SW 1271 (cell line): ENCODE data around the gene ZNF808.
"Not testable (repeated sequence)": the region's sequence is repeated elsewhere in the genome, so short reads cannot be mapped to it uniquely, and the experiment has no call there.

Experiments used
- DNase-seq, 2 experiments: peaks; one replicate each; lab custom pipeline; 2025; lab: John Stamatoyannopoulos, UW

ZNF808 gene

GRCh38 chr19:52535771-52536447 is 8.4 kb downstream of the ZNF808 start:
- no peak for DNase-seq

DNA sequence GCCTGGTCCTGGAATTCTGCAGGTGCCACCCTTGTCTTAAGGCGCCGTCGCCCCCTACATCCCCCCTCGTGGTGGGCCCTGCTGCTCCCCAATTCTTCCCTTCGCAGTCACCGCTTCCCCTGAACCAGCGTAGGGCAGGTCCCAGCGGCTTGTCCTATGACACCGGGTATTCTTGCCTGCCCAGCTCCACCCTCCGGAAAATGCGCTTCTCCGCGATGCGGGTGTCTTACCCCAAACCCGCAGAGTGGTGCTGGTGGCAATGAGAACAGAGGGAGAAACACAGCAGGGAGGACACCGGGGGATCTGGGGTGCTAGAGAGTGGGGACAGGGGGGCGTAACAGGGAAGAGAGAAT is 9.0 kb downstream of the ZNF808 start:
- DNase-seq, result no peak

DNA sequence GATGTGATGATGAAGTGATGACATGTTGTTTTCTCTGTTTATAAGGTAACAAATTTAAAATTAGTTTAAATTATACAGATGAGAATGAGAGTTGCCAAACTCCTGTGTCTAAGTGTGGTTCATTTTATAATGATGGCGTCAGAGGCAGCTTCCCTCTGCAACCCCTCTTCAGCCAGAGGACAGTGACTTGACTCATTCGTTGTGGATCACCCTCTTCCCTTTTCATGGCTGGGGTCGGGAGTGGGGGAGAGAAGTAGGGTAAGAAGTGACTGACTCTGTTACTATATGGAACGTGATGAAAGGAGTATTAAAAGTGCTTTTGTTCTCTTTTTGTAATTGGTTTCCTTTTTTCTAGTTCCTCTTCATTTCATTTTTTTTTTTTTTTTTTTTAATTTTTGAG is 11.3 kb downstream of the ZNF808 start:
- DNase-seq, result not testable (repeated sequence)

DNA sequence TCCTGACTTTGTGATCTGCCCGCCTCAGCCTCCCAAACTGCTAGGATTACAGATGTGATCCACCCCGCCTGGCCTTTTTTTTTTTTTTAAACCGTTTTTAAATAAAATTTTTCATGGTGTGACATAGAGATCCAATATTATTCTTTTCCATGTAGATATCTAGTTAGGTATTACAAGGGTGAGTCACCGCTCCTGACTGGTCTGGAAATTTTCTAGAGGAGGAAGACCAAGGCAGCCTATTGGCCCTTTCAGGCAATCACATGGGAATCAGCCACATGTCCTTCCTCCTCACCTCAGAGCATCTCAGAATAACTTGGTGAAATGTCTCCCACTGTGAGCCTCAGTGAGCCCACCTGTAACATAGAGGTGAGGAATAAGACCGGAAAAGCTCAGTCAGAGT is 13.7 kb downstream of the ZNF808 start:
- DNase-seq, result not testable (repeated sequence)

DNA sequence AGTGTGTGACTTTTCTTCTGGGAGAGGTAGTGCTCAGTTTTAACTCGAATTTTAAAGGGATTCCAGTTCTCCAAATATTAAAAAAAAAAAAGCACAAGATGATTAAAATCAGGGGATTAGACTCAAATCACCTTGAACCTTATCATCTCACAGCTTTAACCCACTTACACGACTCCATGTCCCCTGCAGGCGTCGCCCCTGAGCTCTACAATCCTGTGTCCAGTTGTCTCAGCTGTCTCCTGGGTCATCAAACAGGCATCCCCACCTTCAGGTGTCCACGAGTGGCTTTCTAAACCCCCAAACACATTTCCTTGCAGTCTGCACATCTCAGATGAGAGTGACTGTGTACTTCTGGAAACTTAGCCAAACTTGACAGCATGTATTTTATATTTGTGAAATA is 14.1 kb downstream of the ZNF808 start:
- no peak for DNase-seq

DNA sequence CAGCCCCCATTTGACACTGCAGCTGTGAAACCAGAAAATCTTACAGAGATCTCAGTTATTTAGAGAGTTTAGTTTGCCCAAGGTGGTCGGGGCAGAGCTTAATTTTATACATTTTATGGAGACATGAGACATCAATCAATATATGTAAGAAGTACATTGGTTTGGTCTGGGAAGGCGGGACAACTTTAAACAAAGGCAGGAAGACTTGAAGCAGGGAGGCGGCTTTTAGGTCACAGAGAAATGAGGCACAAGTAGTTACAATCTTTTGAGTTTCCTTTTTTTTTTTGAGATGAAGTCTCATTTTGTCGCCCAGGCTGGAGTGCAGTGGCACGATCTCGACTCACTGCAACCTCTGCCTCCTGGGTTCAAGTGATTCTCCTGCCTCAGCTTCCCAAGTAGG is 15.1 kb downstream of the ZNF808 start:
- not testable (repeated sequence) for DNase-seq

- DNase-seq, result no peak
These were observed 15.7 kb downstream of the ZNF808 start for GRCh38 chr19:52542984-52543664.

DNA sequence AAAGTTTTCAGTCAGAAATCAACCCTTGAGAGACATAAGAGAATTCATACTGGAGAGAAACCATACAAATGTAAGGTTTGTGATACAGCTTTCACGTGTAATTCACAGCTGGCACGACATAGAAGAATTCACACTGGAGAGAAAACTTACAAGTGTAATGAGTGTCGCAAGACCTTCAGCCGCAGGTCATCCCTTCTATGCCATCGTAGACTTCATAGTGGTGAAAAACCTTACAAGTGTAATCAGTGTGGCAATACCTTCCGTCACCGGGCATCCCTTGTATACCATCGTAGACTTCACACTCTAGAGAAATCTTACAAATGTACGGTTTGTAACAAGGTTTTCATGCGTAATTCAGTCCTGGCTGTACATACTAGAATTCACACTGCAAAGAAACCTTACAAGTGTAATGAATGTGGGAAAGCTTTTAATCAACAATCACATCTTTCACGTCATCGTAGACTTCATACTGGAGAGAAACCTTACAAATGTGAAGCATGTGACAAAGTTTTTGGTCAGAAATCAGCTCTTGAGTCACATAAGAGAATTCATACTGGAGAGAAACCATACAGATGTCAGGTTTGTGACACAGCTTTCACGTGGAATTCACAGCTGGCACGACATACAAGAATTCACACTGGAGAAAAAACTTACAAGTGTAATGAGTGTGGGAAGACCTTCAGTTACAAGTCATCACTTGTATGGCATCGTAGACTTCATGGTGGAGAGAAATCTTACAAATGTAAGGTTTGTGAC is 26.9 kb downstream of the ZNF808 start:
- DNase-seq, result no peak

DNA sequence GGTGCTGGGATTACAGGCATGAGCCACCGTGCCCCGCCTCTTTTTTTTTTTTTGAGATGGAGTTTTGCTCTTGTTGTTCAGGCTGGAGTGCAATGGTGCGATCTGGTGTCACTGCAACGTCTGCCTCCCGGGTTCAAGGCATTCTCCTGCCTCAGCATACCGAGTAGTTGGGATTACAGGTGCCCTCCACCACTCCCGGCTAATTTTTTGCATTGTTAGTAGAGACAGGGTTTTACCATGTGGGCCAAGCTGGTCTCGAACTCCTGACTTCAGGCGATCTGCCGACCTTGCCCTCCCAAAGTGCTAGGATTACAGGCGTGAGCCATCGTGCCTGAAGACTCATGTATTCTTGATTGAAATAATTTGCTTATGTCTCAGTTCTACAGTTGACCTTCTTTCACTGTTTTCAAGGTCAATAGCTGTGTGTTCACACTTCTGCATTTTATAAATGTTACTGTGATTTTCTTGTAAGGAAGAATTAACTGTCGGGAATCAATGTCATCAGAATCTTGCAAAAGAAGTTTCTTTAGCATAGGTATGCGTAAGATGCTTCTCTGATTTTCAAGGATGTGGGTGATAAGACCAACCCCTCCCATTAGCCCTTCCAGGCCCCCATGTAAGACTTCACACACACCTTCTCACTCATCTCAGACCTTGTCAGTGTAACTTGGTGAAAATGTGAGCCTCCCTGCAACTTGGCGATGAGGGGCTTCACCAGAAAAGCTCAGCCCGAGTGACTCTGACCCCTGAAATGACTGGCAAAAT is 29.9 kb downstream of the ZNF808 start:
- no peak for DNase-seq

DNA sequence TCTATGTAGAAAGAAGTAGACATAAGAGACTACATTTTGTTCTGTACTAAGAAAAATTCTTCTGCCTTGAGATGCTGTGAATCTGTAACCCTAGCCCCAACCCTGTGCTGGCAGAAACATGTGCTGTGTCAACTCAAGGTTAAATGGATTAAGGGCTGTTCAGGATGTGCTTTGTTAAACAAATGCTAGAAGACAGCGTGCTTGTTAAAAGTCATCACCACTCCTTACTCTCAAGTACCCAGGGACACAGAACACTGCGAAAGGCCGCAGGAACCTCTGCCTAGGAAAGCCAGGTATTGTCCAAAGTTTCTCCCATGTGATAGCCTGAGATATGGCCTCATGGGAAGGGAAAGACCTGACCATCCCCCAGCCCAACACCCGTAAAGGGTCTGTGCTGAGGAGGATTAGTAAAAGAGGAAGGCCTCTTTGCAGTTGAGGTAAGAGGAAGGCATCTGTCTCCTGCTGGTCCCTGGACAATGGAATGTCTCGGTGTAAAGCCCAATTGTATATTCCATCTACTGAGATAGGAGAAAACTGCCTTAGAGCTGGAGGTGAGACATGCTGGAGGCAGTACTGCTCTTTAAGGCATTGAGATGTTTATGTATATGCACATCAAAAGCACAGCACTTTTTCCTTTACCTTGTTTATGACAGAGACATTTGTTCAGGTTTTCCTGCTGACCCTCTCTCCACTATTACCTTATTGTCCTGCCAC is 31.4 kb downstream of the ZNF808 start:
- DNase-seq, result not testable (repeated sequence)

GRCh38 chr19:52561611-52562010 is 34.1 kb downstream of the ZNF808 start:
- not testable (repeated sequence) for DNase-seq

DNA sequence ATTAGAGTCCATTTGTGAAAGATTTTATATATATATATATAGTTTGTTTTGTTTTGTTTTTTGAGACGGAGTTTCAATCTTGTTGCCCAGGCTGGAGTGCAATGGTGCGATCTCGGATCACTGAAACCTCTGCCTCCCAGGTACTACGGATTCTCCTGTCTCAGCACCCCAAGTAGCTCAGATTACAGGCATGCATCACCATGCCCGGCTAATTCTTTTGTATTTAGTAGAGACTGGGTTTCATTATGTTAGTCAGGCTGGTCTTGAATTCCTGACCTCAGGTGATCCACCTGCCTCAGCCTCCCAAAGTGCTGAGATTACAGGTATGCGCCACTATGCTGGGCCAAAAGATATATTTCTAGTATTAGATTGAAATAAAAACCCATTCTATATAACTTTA is 38.7 kb downstream of the ZNF808 start:
- no peak for DNase-seq

GRCh38 chr19:52566588-52566987 is 39.1 kb downstream of the ZNF808 start:
- DNase-seq, result peak; percentile 9 to 27

DNA sequence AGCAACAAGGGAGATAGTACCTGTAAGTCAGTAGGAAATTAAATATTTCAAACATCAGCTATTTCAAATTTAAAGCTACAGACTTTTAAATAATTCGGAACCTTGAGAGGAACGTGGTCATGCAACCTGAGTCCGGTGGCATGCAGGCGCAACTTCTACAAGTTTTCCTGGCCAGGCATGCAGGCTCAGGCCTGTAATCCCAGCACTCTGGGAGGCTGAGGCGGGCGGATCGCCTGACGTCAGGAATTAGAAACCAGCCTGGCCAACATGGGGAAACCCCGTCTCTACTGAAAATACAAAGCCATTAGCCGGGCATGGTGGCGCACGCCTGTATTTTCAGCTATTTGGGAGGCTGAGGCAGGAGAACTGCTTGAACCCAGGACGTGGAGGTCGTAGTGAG is 40.5 kb downstream of the ZNF808 start:
- no peak for DNase-seq

GRCh38 chr19:52569638-52569999 is 42.2 kb downstream of the ZNF808 start:
- not testable (repeated sequence) for DNase-seq

DNA sequence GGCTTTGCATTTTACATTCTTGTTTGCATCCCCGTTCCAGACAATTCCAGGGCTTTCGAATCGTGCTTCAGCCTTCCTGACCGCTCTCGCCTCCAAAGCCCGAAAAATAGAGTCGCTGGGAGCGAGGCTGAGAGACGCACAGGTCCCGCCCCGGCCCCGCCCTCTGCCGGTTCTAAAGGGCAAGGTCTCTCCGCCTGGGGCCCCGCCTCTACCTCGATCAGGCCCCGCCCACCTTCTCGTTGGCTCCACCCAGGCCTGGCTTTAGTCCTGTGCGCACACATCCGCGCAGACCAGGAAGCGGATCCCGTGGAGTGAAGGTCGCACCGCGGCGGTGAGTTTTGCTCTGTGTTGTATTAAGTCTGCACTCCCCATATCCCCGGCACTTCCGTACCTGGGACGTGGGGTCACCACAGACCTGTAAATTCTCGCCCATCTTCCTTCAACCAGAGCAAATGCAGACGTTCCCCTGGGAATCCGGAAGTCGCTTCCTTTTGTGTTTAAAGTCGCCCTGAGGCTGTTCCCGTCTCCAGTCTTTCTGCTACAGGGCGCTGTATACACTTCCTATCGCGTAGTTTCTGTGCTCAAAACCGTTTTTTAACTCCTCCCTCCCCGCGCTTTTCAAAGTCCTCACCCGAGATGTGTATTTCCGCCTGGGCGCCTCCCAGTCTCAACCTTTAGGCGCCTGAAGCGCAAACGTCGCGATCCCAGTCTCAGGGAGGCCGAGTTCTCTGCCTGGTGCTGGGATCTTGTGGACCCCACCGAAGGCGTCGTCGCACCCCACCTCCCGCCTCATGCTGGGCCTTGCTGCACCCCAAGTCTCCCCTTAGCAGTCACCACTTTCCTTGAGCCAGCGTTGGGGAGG is 42.8 kb downstream of the ZNF808 start, which contains the start of gene ZNF701:
Gene ZNF701 (plus strand): TSS at position 288 of the 862 bp plus-strand sequence. CDS start 3,861 bp downstream, outside the sequence.
- DNase-seq, result no peak

GRCh38 chr19:52584736-52585440 is 57.4 kb downstream of the ZNF808 start:
- DNase-seq, result no peak

- no peak for DNase-seq
These were observed 58.1 kb downstream of the ZNF808 start for GRCh38 chr19:52585604-52586003.

- DNase-seq, result no peak
These were observed 63.3 kb downstream of the ZNF808 start for GRCh38 chr19:52590728-52591127.

- no peak for DNase-seq
These were observed 64.8 kb downstream of the ZNF808 start for GRCh38 chr19:52592301-52592700.
